ENCODE measurements around the gene EXOSC5. TPM values are rescaled to one million over a fixed set of nuclear protein-coding genes. Genes with fewer than 3 reads are reported as not detected.
A peak's percentile ranks its signal among the peaks of the same experiment; 100 is the strongest.

Gene EXOSC5
- total and polyA plus RNA-seq, 5 experiments from 2014 or later: 18.3 to 88.0 (median 69.0) TPM

- POLR2A ChIA-PET: interaction anchor here (0.7 to 1.4 kb wide), 4 partner anchors 18 to 96 kb away, joined by 3 to 9 read pairs (median 6); no protein-coding TSS in a partner anchor
- H3K4me1 Mint-ChIP-seq: peaks cover 36 to 76% (median 71%) of the 10 kb centered on the region in 4 donors
- H3K4me3 Mint-ChIP-seq: peak overlapping the region in 5 of 10 donors; percentile 9 to 66 (median 30)
- H3K27ac Mint-ChIP-seq: peak overlapping the region in 9 of 10 donors; percentile 3 to 79 (median 68)
- H3K36me3 Mint-ChIP-seq: peaks cover 0 to 1% (median 0%) of the 10 kb centered on the region in 3 donors
- no peaks in the 10 kb centered on the region for H3K9me3 Mint-ChIP-seq
- no peak for ATAC-seq
- H3K27me3 Mint-ChIP-seq: no peaks in the 10 kb centered on the region
- DNase-seq: no peak
Observed at GRCh38 chr19:41359741-41360140, 37.4 kb downstream of the EXOSC5 start.

GRCh38 chr19:41357746-41358145 lies 39.4 kb downstream of the EXOSC5 start:
- Mint-ChIP-seq H3K4me1 (peaks cover 37 to 69% (median 61%) of the 10 kb centered on the region in 4 donors), H3K27ac (peak overlapping the region; percentile 84 to 99 (median 96)), H3K36me3 (peaks cover 0 to 3% (median 3%) of the 10 kb centered on the region in 3 donors), H3K9me3 (no peaks in the 10 kb centered on the region), H3K4me3 (peak overlapping the region in 9 of 10 donors; percentile 44 to 90 (median 81)), H3K27me3 (no peaks in the 10 kb centered on the region)
- POLR2A ChIA-PET: interaction anchor here (0.8 to 12.0 kb wide), 3 partner anchors 39 to 95 kb away, joined by 3 to 180 read pairs (median 3); partner anchors contain the start of gene CCDC97
- DNase-seq: no peak
- no peak for ATAC-seq

GRCh38 chr19:41356984-41357739 lies 40.0 kb downstream of the EXOSC5 start:
- no peaks in the 10 kb centered on the region for H3K27me3 Mint-ChIP-seq
- ATAC-seq (peak in 1 of 2 donors; percentile 12), DNase-seq (peak in 3 of 10 donors; percentile 38 to 50 (median 50))
- H3K9me3 Mint-ChIP-seq: no peaks in the 10 kb centered on the region
- H3K4me1 Mint-ChIP-seq: peaks cover 37 to 63% (median 58%) of the 10 kb centered on the region in 4 donors
- peak overlapping the region; percentile 89 to 99 (median 97) for H3K27ac Mint-ChIP-seq
- POLR2A ChIA-PET: interaction anchor here (0.5 to 12.0 kb wide), 9 partner anchors 7 to 606 kb away, joined by 3 to 180 read pairs (median 3); partner anchors contain the start of genes B9D2, CCDC97 and HNRNPUL1
- H3K4me3 Mint-ChIP-seq: peak overlapping the region; percentile 70 to 90 (median 82)
- peaks cover 0 to 3% (median 3%) of the 10 kb centered on the region in 3 donors for H3K36me3 Mint-ChIP-seq

- no peaks in the 10 kb centered on the region for H3K9me3 Mint-ChIP-seq
- ATAC-seq (no peak), DNase-seq (no peak)
- H3K27me3 Mint-ChIP-seq: no peaks in the 10 kb centered on the region
- peaks cover 0 to 3% (median 3%) of the 10 kb centered on the region in 3 donors for H3K36me3 Mint-ChIP-seq
- POLR2A ChIA-PET: interaction anchor here (0.9 to 12.0 kb wide), 7 partner anchors 9 to 152 kb away, joined by 3 to 180 read pairs (median 8); partner anchors contain the start of genes B9D2, CCDC97 and HNRNPUL1
- peaks cover 44 to 69% (median 62%) of the 10 kb centered on the region in 4 donors for H3K4me1 Mint-ChIP-seq
- H3K4me3 Mint-ChIP-seq: peak overlapping the region; percentile 70 to 90 (median 82)
- H3K27ac Mint-ChIP-seq: peak overlapping the region; percentile 89 to 99 (median 97)
Observed at GRCh38 chr19:41355802-41356201, 41.4 kb downstream of the EXOSC5 start.

- H3K9me3 Mint-ChIP-seq: no peaks in the 10 kb centered on the region
- peaks cover 44 to 74% (median 64%) of the 10 kb centered on the region in 4 donors for H3K4me1 Mint-ChIP-seq
- H3K4me3 Mint-ChIP-seq: peak overlapping the region; percentile 45 to 90 (median 82)
- peaks cover 0 to 3% (median 3%) of the 10 kb centered on the region in 3 donors for H3K36me3 Mint-ChIP-seq
- H3K27me3 Mint-ChIP-seq: no peaks in the 10 kb centered on the region
- ATAC-seq (no peak), DNase-seq (no peak)
- POLR2A ChIA-PET: interaction anchor here (0.6 to 12.0 kb wide), 7 partner anchors 9 to 1522 kb away, joined by 3 to 180 read pairs (median 8); partner anchors contain the start of genes B9D2, CCDC97 and HNRNPUL1
- peak overlapping the region; percentile 89 to 99 (median 97) for H3K27ac Mint-ChIP-seq
Observed at GRCh38 chr19:41355035-41355434, 42.1 kb downstream of the EXOSC5 start.

- POLR2A ChIA-PET: interaction anchor here (0.9 to 12.0 kb wide), 5 partner anchors 10 to 91 kb away, joined by 5 to 180 read pairs (median 44); partner anchors contain the start of genes B9D2, CCDC97 and HNRNPUL1
- Mint-ChIP-seq H3K27me3 (no peaks in the 10 kb centered on the region), H3K36me3 (peaks cover 0 to 8% (median 2%) of the 10 kb centered on the region in 3 donors), H3K4me1 (peaks cover 42 to 75% (median 66%) of the 10 kb centered on the region in 4 donors), H3K4me3 (peak overlapping the region; percentile 78 to 99 (median 91)), H3K9me3 (no peaks in the 10 kb centered on the region), H3K27ac (peak overlapping the region; percentile 94 to 99 (median 96))
- ATAC-seq: no peak
- no peak for DNase-seq
Observed at GRCh38 chr19:41354343-41354953, 42.7 kb downstream of the EXOSC5 start.

GRCh38 chr19:41353466-41354342 lies 43.5 kb downstream of the EXOSC5 start, which contains the start of gene TGFB1:
Gene TGFB1, minus strand, starts transcription at chr19:41353922. Its CDS starts 878 bp downstream, at chr19:41353044.
- peak; percentile 55 to 57 for ATAC-seq
- POLR2A ChIA-PET: interaction anchor here (0.7 to 12.0 kb wide), 15 partner anchors 10 to 637 kb away, joined by 3 to 180 read pairs (median 11); partner anchors contain the start of genes B9D2, CCDC97, COQ8B and HNRNPUL1

GRCh38 chr19:41352609-41353465 lies 44.3 kb downstream of the EXOSC5 start:
- ATAC-seq: peak; percentile 21 to 25
- peak overlapping the region; percentile 92 to 100 (median 99) for H3K4me3 Mint-ChIP-seq

More at GRCh38 chr19:41353466-41354342, 43.5 kb downstream of the EXOSC5 start, which contains the start of gene TGFB1:
- Mint-ChIP-seq H3K27ac (peak within 1 kb of the TSS; percentile 94 to 99 (median 98)), H3K27me3 (no peaks in the 10 kb centered on the region), H3K4me3 (peak within 1 kb of the TSS; percentile 92 to 100 (median 99)), H3K36me3 (peaks cover 0 to 13% (median 2%) of the 10 kb centered on the region in 3 donors), H3K4me1 (peaks cover 45 to 83% (median 69%) of the 10 kb centered on the region in 4 donors), H3K9me3 (no peaks in the 10 kb centered on the region)
- DNase-seq: peak; percentile 93 to 97 (median 95)

GRCh38 chr19:41352279-41352608 lies 44.9 kb downstream of the EXOSC5 start:
- no peak for ATAC-seq
- POLR2A ChIA-PET: interaction anchor here (0.7 to 12.0 kb wide), 20 partner anchors 10 to 201 kb away, joined by 3 to 180 read pairs (median 6); partner anchors contain the start of genes B9D2, CCDC97, EXOSC5 and HNRNPUL1
- H3K36me3 Mint-ChIP-seq: peaks cover 4 to 24% (median 7%) of the 10 kb centered on the region in 3 donors
- peak overlapping the region; percentile 92 to 100 (median 99) for H3K4me3 Mint-ChIP-seq
- H3K9me3 Mint-ChIP-seq: no peaks in the 10 kb centered on the region
- no peak for DNase-seq
- H3K27ac Mint-ChIP-seq: peak overlapping the region; percentile 91 to 99 (median 97)
- no peaks in the 10 kb centered on the region for H3K27me3 Mint-ChIP-seq
- peaks cover 41 to 77% (median 66%) of the 10 kb centered on the region in 4 donors for H3K4me1 Mint-ChIP-seq

More at GRCh38 chr19:41352609-41353465, 44.3 kb downstream of the EXOSC5 start:
- Mint-ChIP-seq H3K9me3 (no peaks in the 10 kb centered on the region), H3K27ac (peak overlapping the region; percentile 91 to 99 (median 97)), H3K4me1 (peaks cover 46 to 83% (median 67%) of the 10 kb centered on the region in 4 donors), H3K36me3 (peaks cover 4 to 18% (median 6%) of the 10 kb centered on the region in 3 donors), H3K27me3 (no peaks in the 10 kb centered on the region)
- POLR2A ChIA-PET: interaction anchor here (0.7 to 12.0 kb wide), 22 partner anchors 10 to 637 kb away, joined by 3 to 180 read pairs (median 6); partner anchors contain the start of genes B9D2, CCDC97, COQ8B and HNRNPUL1
- peak; percentile 55 to 85 (median 74) for DNase-seq
